Measurements from ENCODE around the gene INVS. TPM values are rescaled to one million over a fixed set of nuclear protein-coding genes. Genes with fewer than 3 reads are reported as not detected.
"Not testable (repeated sequence)": the region's sequence is repeated elsewhere in the genome, so short reads cannot be mapped to it uniquely, and the experiment has no call there.

INVS gene
- total RNA-seq, 1 donor from 2014 or later: 20.3 TPM

DNA sequence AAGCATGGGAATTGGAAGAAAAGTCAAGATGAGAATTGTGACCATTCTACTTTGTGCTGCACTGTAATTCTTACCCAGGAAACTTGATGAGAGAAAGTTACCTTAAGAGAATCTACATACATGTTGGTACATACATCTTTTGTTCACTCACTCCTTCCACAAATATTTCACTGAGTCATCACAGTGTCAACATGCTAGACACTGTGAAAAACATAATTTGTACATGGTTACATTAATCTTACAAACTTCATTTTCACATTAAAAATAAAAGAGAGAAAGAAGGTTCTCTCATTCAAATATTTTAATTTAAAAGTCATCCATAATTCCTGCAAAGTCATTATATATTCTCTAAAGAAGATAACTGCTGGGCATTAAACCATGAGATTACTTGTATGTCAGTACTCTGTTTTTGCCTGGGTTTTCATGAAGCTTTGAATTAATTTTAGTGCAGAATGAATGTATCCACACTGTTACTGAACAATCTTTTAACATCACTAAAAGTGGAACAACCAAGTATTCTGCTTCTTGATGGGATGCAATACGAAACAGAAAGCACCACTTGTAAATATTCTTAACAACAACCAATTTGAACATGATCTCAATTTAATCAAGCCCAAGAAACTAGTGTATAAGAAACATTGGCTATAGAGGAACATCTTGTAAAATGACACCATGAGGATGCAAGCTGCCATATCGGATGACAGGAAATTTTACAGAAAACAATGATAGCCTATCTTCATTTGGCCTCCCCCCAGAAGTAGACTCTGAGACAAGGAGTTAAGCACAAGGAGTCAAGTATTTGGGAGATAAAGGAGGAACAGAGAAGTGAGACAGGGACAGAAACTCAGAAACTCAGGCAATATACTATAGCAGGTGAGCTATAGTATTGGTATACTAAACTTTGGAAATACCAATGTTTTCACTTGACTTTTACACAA, 28.7 kb upstream of the INVS start:
- no peak for DNase-seq (ENCODE audit: extremely low spot score, unreplicated experiment)
- Mint-ChIP-seq H3K9me3 (ENCODE audit: unreplicated experiment) (no peaks in the 10 kb centered on the region), H3K4me3 (ENCODE audit: unreplicated experiment) (no peak overlapping the region), H3K27ac (ENCODE audit: unreplicated experiment) (no peak overlapping the region), H3K36me3 (ENCODE audit: unreplicated experiment) (no peaks in the 10 kb centered on the region), H3K27me3 (ENCODE audit: unreplicated experiment) (no peaks in the 10 kb centered on the region), H3K4me1 (ENCODE audit: unreplicated experiment) (peaks cover 10% of the 10 kb centered on the region)
- TF ChIP-seq, protein P1, sequence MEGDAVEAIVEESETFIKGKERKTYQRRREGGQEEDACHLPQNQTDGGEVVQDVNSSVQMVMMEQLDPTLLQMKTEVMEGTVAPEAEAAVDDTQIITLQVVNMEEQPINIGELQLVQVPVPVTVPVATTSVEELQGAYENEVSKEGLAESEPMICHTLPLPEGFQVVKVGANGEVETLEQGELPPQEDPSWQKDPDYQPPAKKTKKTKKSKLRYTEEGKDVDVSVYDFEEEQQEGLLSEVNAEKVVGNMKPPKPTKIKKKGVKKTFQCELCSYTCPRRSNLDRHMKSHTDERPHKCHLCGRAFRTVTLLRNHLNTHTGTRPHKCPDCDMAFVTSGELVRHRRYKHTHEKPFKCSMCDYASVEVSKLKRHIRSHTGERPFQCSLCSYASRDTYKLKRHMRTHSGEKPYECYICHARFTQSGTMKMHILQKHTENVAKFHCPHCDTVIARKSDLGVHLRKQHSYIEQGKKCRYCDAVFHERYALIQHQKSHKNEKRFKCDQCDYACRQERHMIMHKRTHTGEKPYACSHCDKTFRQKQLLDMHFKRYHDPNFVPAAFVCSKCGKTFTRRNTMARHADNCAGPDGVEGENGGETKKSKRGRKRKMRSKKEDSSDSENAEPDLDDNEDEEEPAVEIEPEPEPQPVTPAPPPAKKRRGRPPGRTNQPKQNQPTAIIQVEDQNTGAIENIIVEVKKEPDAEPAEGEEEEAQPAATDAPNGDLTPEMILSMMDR (IDR thresholded peaks at IDR 0.05): no peak

DNA sequence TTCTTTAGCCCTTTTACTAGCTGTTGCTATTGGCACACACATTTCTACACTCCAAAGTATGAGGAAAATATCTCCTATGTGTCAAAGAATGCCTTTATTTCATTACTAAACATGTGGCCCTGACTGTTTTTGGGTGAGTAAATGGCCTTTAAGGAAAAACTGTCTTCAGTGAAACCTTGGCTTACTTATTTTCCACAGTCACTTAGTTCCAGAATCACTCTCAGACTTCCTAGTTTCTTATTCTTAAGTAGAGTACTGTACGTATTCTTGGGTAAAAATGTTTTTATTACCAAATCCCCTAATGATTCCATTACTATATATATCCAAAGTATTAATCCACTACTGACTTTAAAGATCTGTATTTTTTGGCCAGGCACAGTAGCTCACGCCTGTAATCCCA, 27.8 kb upstream of the INVS start:
- H3K4me3 Mint-ChIP-seq (ENCODE audit: unreplicated experiment): no peak overlapping the region
- no peaks in the 10 kb centered on the region for H3K9me3 Mint-ChIP-seq (ENCODE audit: unreplicated experiment)
- TF ChIP-seq, protein P1 (IDR thresholded peaks at IDR 0.05): no peak
- H3K27me3 Mint-ChIP-seq (ENCODE audit: unreplicated experiment): no peaks in the 10 kb centered on the region
- no peaks in the 10 kb centered on the region for H3K36me3 Mint-ChIP-seq (ENCODE audit: unreplicated experiment)
- no peak overlapping the region for H3K27ac Mint-ChIP-seq (ENCODE audit: unreplicated experiment)
- DNase-seq (ENCODE audit: extremely low spot score, unreplicated experiment): no peak
- H3K4me1 Mint-ChIP-seq (ENCODE audit: unreplicated experiment): peaks cover 10% of the 10 kb centered on the region

- no peaks in the 10 kb centered on the region for H3K27me3 Mint-ChIP-seq (ENCODE audit: unreplicated experiment)
- DNase-seq (ENCODE audit: extremely low spot score, unreplicated experiment): no peak
- peaks cover 5% of the 10 kb centered on the region for H3K4me1 Mint-ChIP-seq (ENCODE audit: unreplicated experiment)
- peaks cover 2% of the 10 kb centered on the region for H3K36me3 Mint-ChIP-seq (ENCODE audit: unreplicated experiment)
- no peaks in the 10 kb centered on the region for H3K9me3 Mint-ChIP-seq (ENCODE audit: unreplicated experiment)
- H3K4me3 Mint-ChIP-seq (ENCODE audit: unreplicated experiment): no peak overlapping the region
- no peak overlapping the region for H3K27ac Mint-ChIP-seq (ENCODE audit: unreplicated experiment)
- TF ChIP-seq, protein P1 (IDR thresholded peaks at IDR 0.05): no peak
Observed at GRCh38 chr9:100072805-100073204, 26.2 kb upstream of the INVS start.

DNA sequence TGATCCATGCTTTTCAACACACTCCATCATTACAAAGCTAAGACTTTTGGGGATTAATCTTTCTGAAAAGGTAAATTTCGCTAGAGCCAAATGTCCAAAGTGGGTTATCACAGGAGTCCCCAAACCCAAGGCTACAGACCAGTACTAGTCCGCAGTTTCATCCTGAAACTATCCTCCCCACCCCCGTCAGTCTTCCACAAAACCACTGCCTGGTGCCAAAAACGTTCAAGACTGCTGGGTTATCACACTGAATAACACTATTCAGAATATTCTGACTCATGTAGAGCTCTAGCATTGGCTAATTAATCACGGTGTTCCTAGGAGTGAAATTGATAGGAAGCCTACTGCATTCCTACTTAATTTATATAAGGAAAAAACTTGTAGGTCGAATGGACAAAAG, 24.9 kb upstream of the INVS start:
- H3K9me3 Mint-ChIP-seq (ENCODE audit: unreplicated experiment): no peaks in the 10 kb centered on the region
- H3K27me3 Mint-ChIP-seq (ENCODE audit: unreplicated experiment): no peaks in the 10 kb centered on the region
- no peak overlapping the region for H3K27ac Mint-ChIP-seq (ENCODE audit: unreplicated experiment)
- peaks cover 5% of the 10 kb centered on the region for H3K4me1 Mint-ChIP-seq (ENCODE audit: unreplicated experiment)
- no peak for DNase-seq (ENCODE audit: extremely low spot score, unreplicated experiment)
- TF ChIP-seq, protein P1 (IDR thresholded peaks at IDR 0.05): no peak
- H3K36me3 Mint-ChIP-seq (ENCODE audit: unreplicated experiment): peaks cover 2% of the 10 kb centered on the region
- H3K4me3 Mint-ChIP-seq (ENCODE audit: unreplicated experiment): no peak overlapping the region

DNA sequence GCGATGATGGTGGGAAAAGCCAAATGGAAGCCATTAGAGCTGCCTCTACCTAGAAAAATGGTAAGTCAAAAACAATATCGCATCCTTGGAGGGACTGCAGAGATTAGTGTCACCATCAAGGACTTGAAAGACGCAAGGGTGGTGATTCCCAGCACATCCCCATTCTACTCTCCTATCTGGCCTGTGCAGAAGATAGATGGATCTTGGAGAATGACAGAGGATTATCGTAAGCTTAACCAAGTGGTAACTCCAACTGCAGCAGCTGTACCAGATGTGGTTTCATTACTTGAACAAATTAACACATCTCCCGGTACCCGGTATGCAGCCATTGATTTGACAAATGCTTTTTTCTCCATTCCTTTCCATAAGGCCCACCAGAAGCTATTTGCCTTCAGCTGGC, 24.1 kb upstream of the INVS start:
- H3K27me3 Mint-ChIP-seq (ENCODE audit: unreplicated experiment): no peaks in the 10 kb centered on the region
- DNase-seq (ENCODE audit: extremely low spot score, unreplicated experiment): no peak
- H3K36me3 Mint-ChIP-seq (ENCODE audit: unreplicated experiment): peaks cover 2% of the 10 kb centered on the region
- peaks cover 5% of the 10 kb centered on the region for H3K4me1 Mint-ChIP-seq (ENCODE audit: unreplicated experiment)
- TF ChIP-seq, protein P1 (IDR thresholded peaks at IDR 0.05): no peak
- H3K27ac Mint-ChIP-seq (ENCODE audit: unreplicated experiment): no peak overlapping the region
- no peak overlapping the region for H3K4me3 Mint-ChIP-seq (ENCODE audit: unreplicated experiment)
- no peaks in the 10 kb centered on the region for H3K9me3 Mint-ChIP-seq (ENCODE audit: unreplicated experiment)

DNA sequence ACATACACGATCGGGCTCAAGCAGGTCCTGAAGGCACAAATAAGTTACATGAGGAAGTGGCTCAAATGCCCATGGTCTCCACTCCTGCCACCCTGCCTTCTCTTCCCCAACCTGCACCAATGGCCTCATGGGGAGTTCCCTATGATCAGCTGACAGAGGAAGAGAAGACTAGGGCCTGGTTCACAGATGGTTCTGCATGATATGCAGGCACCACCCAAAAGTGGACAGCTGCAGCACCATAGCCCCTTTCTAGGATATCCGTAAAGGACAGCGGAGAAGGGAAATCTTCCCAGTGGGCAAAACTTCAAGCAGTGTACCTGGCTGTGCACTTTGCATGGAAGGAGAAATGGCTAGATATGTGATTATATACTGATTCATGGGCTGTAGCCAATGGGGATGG, 22.8 kb upstream of the INVS start:
- H3K36me3 Mint-ChIP-seq (ENCODE audit: unreplicated experiment); H3K27me3 Mint-ChIP-seq (ENCODE audit: unreplicated experiment); H3K27ac Mint-ChIP-seq (ENCODE audit: unreplicated experiment); H3K4me1 Mint-ChIP-seq (ENCODE audit: unreplicated experiment); H3K9me3 Mint-ChIP-seq (ENCODE audit: unreplicated experiment); H3K4me3 Mint-ChIP-seq (ENCODE audit: unreplicated experiment); DNase-seq (ENCODE audit: extremely low spot score, unreplicated experiment): not testable (repeated sequence)
